HG02938 (cell line): ENCODE results near the gene JMY.
"Not testable (repeated sequence)": the region's sequence is repeated elsewhere in the genome, so short reads cannot be mapped to it uniquely, and the experiment has no call there.

Source experiments
- ATAC-seq: cut with Tn5 transposase; IDR thresholded peaks from one replicate; pipeline ENCODE4 v1.9.1; 2021; ENCODE audit warnings: mild to moderate bottlenecking, moderate library complexity; ENCODE audit not compliant: unreplicated experiment

The JMY gene

GRCh38 chr5:79236970-79237739 lies 1.2 kb downstream of the JMY start:
- ATAC-seq, result peak; percentile 17

DNA sequence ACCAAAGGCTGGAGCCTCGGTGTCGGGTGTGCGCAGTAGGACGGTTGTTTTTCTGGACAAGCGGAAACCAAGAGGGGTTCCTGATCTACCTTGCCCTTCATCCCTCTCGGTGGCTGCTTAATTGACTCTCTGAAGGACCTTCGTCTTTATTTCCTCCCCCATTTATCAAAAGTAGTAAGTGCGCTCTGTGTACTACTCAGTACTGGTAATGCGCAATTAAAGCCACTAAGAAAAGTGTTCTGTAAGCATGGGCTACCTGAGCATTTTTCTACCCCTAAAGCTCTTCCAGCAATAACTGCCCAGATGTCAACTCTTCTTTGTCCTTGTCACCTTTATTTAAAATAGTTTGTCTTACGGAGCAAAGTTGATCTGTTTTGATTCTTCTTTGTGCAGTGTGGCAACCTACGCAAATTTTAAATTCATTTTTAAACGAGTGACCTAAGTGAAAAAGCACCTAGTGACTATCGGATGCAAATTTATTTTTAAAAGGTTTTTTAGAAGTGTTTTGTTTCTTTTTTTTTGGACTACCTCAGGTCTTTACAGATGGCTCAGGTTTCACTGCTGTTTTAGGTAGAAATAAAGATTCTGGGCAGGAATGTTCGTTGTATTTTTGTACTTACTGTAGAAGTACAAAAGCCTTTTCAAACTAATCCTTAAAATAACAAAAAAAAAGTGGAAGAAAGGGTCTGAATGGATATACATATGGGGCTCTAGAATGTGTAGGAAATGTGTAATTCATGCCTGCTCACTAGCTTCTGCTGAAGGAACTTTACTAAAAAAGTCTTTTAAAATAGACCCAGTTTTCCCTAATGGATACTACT lies 2.0 kb downstream of the JMY start:
- ATAC-seq, result peak; percentile 3

DNA sequence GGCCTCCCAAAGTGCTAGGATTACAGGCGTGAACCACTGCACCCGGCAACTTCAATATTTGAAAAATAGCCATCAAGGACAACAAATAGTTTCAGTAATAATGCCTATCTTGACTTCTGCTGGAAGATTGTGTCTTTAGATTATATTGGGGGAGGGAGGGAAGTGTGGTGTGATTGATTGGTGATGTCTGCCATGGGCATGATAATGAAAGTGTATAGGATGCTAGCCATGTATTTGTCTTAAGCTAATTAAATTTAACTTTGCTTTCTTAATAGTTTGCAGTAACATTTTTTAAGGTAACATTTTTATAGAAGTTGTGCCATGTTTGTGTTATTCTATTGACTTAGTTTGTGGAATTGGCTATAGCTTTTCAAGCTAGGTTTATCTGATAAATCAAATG lies 4.6 kb downstream of the JMY start:
- ATAC-seq, result no peak

DNA sequence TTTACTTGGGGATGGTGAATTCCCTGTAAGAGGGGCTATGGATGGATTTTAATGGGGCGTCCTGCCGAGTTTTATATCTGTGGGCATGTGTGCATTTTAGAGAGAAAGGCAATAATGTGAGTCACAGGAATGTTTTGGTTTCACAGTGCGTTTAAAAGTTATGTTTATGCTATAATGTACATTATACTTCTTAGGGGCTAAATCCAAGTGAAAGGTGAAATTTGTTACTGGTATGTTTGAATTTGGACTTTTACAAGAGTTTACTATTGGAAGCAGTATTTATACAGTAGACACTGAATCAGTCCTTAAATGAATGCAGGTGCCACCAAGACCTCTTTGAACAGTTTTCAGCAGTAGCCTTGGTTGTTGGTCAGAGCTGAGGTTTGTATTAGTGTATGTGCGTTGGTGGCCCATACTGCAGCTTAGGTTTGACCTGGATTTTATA lies 5.6 kb downstream of the JMY start:
- ATAC-seq, result no peak

- no peak for ATAC-seq
Observed at GRCh38 chr5:79242242-79243039, 6.5 kb downstream of the JMY start.

DNA sequence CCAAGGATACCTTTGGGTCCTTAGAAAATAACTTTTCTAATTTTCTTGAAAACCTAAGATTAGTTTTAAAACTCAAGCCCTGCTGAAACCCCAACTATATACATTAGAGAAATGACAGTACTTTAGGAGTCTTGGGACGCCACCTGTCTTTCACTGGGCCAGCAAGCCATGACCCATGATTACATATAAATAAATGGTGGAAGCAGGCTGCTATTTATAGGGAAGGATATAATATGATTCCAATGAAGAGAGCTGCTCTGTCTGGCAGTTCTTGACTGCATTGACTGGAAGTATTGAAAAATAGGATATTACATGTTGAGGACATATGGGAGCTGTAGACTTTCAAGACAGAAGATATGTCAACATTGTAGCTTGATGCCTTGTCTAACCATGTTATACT lies 7.3 kb downstream of the JMY start:
- ATAC-seq, result no peak

DNA sequence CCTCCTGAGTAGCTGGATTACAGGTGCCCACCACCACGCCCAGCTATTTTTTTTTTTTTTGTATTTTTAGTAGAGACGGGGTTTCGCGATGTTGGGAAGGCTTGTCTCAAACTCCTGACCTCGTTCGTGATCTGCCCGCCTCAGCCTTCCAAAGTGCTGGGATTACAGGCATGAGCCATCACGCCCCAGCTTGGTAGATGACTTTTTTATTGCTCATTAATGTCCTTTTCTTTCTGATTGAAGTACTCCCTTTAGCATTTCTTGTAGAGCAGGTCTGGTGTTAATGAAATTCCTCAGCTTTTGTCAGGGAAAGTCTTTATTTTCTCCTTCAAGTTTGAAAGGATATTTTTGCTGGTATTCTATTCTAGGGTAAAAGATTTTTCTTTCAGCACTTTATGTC lies 18.1 kb downstream of the JMY start:
- not testable (repeated sequence) for ATAC-seq

DNA sequence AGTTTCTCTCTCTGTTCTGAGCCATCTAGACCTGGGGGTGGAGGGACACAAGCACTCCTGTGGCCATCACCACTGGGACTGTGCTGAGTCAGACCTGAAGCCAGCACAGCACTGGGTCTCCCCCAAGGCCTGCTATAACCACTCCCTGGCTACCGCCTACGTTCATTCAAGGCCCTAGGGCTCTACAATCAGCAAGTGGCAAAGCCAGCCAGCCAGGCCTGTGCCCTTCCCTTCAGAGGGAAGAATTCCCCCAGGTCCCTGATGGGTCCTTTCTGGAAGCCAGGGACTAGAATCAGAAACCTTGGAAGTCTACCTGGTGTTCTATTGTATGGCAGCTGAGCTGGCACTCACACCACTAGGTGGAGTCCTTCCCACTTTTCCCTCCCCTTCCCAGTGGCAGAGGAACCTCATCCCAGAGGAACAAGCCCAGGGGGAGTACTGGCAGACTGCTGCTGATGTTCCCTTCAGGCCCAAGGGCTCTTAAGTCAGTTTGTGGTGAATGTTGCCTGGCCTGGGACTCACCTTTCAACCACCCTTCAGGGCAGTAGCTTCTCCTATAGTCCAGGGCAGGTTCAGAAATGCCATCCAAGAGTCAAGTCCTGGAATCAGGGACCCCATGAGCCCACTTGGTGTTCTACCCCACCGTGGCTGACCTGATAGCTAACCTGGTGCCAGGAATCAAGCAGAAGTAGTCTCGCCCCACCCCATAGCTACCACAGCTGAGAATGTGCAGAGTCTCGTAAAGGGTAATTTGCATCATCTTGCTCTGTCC lies 20.0 kb downstream of the JMY start:
- no peak for ATAC-seq

GRCh38 chr5:79256563-79256962 lies 20.6 kb downstream of the JMY start:
- no peak for ATAC-seq

GRCh38 chr5:79257314-79257713 lies 21.4 kb downstream of the JMY start:
- no peak for ATAC-seq

DNA sequence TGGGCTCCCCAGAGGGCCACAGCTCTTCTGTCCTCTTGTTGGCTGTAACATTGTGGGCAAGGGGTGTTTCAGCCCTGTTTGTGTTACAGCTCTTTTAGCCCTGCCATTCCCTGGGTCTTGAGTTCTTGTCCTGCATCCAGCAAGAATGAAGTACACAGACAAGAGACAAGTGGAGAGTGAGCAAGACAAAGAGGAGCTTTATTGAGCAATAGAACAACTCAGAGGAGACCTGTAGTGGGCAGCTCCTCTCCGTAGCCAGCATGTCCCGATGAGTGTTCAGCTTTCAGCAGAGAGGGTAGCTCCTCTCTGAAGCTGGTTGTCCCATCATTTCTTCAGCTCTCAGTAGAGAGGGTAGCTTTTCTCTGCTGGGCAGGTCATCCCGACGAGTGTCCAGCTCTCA lies 22.9 kb downstream of the JMY start:
- no peak for ATAC-seq

- no peak for ATAC-seq
Observed at GRCh38 chr5:79259383-79259782, 23.5 kb downstream of the JMY start.

DNA sequence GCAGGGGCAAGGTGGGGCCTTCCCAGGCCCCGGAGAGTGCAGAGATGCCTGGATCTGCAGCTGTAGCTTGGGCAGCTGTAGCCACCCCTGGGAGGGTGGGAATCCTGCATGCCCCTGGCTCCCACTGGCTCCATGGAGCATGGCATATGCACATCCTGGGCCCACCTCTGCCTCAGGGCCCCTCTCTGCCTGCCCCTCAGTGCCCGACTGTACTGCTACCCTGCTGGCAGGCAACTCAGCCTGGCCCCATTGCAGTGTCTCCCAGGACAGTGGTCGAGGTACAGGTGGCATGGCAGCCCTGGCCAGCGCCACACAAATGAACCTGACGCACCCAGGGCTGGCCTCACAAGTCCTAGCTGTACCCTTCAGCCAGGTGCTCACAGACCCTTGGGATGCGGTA lies 23.9 kb downstream of the JMY start:
- no peak for ATAC-seq

- no peak for ATAC-seq
Observed at GRCh38 chr5:79261897-79262296, 26.0 kb downstream of the JMY start.

DNA sequence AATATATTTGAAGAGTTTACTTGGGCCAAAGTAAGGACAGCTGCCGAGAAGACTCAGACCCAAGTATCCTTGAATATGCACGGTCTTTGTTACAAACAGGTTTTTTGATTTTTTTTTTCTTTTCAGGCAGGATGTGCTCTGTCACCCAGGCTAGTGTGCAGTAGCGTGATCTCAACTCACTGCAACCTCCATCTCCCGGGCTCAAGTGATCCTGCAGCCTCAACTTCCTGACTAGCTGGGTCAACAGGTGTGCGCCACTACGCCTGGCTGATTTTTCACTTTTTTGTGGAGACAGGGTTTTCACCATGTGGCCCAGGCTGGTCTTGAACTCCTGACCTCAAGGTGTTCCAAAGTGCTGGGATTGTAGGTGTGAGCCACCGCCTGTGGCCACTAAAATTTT lies 27.4 kb downstream of the JMY start:
- ATAC-seq, result no peak

GRCh38 chr5:79267180-79267579 lies 31.2 kb downstream of the JMY start:
- no peak for ATAC-seq

DNA sequence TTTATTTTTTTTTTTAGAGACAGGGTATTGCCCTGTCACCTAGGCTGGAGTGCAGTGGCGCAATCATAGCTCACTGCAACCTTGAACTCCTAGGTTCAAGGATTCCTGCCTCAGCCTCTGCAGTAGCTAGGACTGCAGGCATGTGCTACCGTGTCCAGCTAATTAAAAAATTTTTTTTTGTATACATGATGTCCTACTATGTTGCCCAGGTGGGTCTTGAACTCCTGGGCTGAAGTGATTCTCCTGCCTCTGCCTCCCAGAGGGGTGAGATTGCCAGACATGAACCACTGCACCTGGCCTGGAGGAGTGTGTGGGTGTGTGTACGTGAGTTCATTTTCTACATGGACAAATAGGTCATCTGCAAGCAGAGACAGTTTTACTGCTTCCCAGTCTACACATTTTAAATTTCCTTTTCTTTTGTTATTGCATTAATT lies 33.8 kb downstream of the JMY start:
- ATAC-seq, result no peak

GRCh38 chr5:79273341-79273740 lies 37.4 kb downstream of the JMY start:
- ATAC-seq, result no peak

DNA sequence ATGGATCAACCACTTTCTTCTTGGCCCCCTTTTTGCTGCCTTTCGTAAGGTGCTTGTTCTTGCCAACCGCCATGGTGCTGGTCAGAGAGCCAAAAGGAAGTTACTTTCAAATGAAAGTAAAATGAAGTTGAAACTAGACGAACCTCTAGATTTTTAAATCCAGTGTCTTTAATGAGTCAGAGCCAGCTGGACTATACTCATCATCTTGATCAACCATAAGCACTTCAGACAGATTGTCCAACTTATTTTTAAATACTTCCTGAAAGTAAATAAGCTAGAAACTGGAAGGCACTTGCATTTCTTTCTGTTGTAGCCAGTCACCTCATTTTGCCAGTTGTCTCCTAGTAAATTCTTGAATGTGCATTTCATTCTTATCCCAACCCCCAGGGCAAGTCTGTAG lies 48.9 kb downstream of the JMY start:
- ATAC-seq, result no peak

GRCh38 chr5:79285285-79285684 lies 49.4 kb downstream of the JMY start:
- ATAC-seq, result no peak

GRCh38 chr5:79285833-79286232 lies 49.9 kb downstream of the JMY start:
- no peak for ATAC-seq
